ENCODE data around the gene DPP10. TPM values are rescaled to one million over a fixed set of nuclear protein-coding genes. Genes with fewer than 3 reads are reported as not detected.

DPP10 gene
- total RNA-seq, 1 experiment from 2014 or later, result not detected

DNA sequence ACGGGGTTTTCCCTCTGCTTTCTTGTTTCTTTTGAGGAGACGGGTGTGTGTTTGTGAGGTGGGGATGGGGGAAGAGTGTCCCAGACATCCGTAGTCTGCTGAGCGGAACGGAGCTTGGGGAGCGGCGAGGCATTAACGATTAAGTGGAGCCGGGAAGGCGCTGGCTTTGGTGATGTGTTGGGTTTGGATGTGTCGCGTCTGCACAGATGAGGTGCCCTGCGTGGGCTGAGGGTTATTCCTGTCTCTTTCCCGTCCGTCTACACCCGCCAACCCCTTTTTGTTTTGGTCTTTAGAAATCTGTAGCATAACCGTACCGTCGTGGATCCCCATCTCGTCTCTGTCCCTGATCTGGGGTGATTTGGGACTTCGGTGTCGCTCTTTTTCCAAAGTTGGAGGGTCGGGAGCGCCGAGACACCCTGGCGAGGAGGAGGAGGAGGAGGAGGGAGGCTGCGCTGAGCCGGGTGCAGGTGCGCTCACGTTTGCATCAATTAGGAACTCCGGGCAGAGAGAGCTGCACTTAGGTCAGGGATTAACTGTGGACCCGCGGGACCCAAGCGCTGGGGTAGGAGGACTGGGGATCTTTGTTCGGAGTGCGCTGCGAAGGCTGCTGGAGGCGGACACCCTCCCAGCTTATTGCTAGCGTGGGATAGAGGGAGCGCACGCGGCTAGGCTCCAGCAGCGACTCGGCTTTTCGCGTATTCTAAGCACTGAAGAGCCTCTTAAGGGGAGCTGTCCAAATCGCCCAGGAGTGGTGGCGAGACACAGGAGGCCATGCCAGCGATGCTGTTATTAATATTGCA, 720.3 kb downstream of the DPP10 start:
- ATAC-seq (no peak), DNase-seq (ENCODE audit: low read depth, low spot score) (no peak)
- H3K36me3 ChIP-seq (ENCODE audit: control insufficient read depth, insufficient read depth, low read length), result no peaks in the 10 kb centered on the region
- no peaks in the 10 kb centered on the region for H3K27me3 ChIP-seq (ENCODE audit: control insufficient read depth, insufficient read depth, low read length)
- no peak overlapping the region for H3K27ac ChIP-seq (ENCODE audit: low read length)
- ChIA-PET POLR2A (no interaction called here), CTCF (no interaction called here)
- BruUV-seq (replicated peaks), result no TSS peak
- intact Hi-C loops (cut with micrococcal nuclease; ENCODE audit: unreplicated experiment), result no loop called here
- no peak for TF ChIP-seq TCF7L2 (IDR thresholded peaks at IDR 0.05; ENCODE audit: low read depth, low read length)
- TF ChIP-seq, protein P1, sequence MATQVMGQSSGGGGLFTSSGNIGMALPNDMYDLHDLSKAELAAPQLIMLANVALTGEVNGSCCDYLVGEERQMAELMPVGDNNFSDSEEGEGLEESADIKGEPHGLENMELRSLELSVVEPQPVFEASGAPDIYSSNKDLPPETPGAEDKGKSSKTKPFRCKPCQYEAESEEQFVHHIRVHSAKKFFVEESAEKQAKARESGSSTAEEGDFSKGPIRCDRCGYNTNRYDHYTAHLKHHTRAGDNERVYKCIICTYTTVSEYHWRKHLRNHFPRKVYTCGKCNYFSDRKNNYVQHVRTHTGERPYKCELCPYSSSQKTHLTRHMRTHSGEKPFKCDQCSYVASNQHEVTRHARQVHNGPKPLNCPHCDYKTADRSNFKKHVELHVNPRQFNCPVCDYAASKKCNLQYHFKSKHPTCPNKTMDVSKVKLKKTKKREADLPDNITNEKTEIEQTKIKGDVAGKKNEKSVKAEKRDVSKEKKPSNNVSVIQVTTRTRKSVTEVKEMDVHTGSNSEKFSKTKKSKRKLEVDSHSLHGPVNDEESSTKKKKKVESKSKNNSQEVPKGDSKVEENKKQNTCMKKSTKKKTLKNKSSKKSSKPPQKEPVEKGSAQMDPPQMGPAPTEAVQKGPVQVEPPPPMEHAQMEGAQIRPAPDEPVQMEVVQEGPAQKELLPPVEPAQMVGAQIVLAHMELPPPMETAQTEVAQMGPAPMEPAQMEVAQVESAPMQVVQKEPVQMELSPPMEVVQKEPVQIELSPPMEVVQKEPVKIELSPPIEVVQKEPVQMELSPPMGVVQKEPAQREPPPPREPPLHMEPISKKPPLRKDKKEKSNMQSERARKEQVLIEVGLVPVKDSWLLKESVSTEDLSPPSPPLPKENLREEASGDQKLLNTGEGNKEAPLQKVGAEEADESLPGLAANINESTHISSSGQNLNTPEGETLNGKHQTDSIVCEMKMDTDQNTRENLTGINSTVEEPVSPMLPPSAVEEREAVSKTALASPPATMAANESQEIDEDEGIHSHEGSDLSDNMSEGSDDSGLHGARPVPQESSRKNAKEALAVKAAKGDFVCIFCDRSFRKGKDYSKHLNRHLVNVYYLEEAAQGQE (IDR thresholded peaks at IDR 0.05; ENCODE audit: insufficient read depth in 1 of 2, low read depth in 2 of 2, low read length in 1 of 2), result 0 out of 4 replicates have a peak, but pooled peaks of 1 of the 2 experiments have one; percentile 18
- in situ Hi-C loops (cut with HindIII; ENCODE audit: low pct_unique_long_range_greater_than_20kb, low sequenced_read_pairs), result no loop called here
- no peaks in the 10 kb centered on the region for H3K9me3 ChIP-seq (ENCODE audit: control insufficient read depth, insufficient read depth, low read depth, low read length)
- H3K4me3 ChIP-seq (ENCODE audit: low read depth in 2 of 2, low read length in 2 of 2), result no peak overlapping the region
- H3K4me1 ChIP-seq (ENCODE audit: control insufficient read depth, insufficient read depth, low read length), result no peaks in the 10 kb centered on the region

DNA sequence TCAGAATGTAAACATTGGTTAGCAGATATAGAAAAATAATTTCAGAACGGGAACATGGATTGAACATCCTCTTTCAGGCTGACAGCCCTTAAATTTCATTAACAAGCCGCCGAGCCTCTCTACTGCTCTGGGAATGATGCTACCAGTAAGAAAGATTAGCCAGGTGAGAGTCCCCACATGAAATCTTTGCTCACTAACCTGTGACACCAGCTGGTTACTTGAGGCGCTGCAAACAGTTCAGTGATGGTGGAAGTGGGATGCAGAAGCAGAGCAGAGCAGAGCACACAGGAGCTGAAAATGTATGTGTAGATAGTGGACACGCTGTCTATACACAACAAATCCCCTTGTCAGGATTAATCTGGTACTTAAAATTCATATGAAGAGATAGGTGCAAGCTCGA, 721.1 kb downstream of the DPP10 start:
- Histone ChIP-seq H3K27me3 (ENCODE audit: control insufficient read depth, insufficient read depth, low read length) (no peaks in the 10 kb centered on the region), H3K27ac (ENCODE audit: low read length) (no peak overlapping the region), H3K4me3 (ENCODE audit: low read depth in 2 of 2, low read length in 2 of 2) (no peak overlapping the region), H3K36me3 (ENCODE audit: control insufficient read depth, insufficient read depth, low read length) (no peaks in the 10 kb centered on the region), H3K9me3 (ENCODE audit: control insufficient read depth, insufficient read depth, low read depth, low read length) (no peaks in the 10 kb centered on the region), H3K4me1 (ENCODE audit: control insufficient read depth, insufficient read depth, low read length) (no peaks in the 10 kb centered on the region)
- no peak for TF ChIP-seq POLR2AphosphoS5 (IDR thresholded peaks at IDR 0.05; ENCODE audit: low read depth, low read length)
- TF ChIP-seq, protein P1 (IDR thresholded peaks at IDR 0.05; ENCODE audit: insufficient read depth in 1 of 2, low read depth in 2 of 2, low read length in 1 of 2), result no peak
- no peak for ATAC-seq
- CTCF ChIA-PET, result no interaction called here
- intact Hi-C loops (cut with micrococcal nuclease; ENCODE audit: unreplicated experiment), result no loop called here
- no peak for DNase-seq (ENCODE audit: low read depth, low spot score)
- POLR2A ChIA-PET, result no interaction called here
- in situ Hi-C loops (cut with HindIII; ENCODE audit: low pct_unique_long_range_greater_than_20kb, low sequenced_read_pairs), result no loop called here
- BruUV-seq (replicated peaks), result no TSS peak

DNA sequence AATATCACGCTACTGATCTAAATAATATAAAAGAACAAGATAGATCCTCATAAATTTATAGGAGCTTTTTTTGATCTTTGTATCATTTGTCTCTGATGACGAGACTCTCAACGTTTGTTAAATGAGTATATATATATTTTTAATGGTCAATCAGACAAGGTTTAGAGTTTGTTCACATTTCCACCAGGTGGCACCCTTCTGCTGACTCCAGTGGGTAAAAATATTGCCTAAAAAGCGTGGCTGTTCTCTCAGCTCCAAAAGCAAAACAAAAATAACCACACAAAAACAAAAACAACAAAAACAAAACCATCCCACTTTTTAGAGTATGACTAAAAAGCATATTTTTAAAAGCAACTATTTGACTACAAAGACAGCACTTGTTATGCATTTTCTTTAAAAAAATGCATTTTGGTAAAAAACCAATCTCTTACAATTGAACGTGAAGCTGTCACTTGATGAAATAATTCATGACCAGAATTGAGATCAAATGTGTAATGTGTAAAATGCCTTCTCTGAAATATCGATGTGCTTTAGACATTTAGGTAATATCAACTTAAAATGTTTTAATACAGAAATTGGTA, 723.2 kb downstream of the DPP10 start:
- H3K4me1 ChIP-seq (ENCODE audit: control insufficient read depth, insufficient read depth, low read length), result no peaks in the 10 kb centered on the region
- ChIA-PET POLR2A (no interaction called here), CTCF (no interaction called here)
- no TSS peak for BruUV-seq (replicated peaks)
- H3K4me3 ChIP-seq (ENCODE audit: low read depth in 2 of 2, low read length in 2 of 2), result no peak overlapping the region
- TF ChIP-seq, protein P2, sequence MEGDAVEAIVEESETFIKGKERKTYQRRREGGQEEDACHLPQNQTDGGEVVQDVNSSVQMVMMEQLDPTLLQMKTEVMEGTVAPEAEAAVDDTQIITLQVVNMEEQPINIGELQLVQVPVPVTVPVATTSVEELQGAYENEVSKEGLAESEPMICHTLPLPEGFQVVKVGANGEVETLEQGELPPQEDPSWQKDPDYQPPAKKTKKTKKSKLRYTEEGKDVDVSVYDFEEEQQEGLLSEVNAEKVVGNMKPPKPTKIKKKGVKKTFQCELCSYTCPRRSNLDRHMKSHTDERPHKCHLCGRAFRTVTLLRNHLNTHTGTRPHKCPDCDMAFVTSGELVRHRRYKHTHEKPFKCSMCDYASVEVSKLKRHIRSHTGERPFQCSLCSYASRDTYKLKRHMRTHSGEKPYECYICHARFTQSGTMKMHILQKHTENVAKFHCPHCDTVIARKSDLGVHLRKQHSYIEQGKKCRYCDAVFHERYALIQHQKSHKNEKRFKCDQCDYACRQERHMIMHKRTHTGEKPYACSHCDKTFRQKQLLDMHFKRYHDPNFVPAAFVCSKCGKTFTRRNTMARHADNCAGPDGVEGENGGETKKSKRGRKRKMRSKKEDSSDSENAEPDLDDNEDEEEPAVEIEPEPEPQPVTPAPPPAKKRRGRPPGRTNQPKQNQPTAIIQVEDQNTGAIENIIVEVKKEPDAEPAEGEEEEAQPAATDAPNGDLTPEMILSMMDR (IDR thresholded peaks at IDR 0.05), result peak; percentile 67; the same call in 1 of the 2 replicates
- no peak for TF ChIP-seq SIN3A (IDR thresholded peaks at IDR 0.05; ENCODE audit: borderline replicate concordance, insufficient read depth, low read depth, low read length)
- no peaks in the 10 kb centered on the region for H3K9me3 ChIP-seq (ENCODE audit: control insufficient read depth, insufficient read depth, low read depth, low read length)
- intact Hi-C loops (cut with micrococcal nuclease; ENCODE audit: unreplicated experiment), result no loop called here
- in situ Hi-C loops (cut with HindIII; ENCODE audit: low pct_unique_long_range_greater_than_20kb, low sequenced_read_pairs), result no loop called here
- H3K27ac ChIP-seq (ENCODE audit: low read length), result no peak overlapping the region
- DNase-seq (ENCODE audit: low read depth, low spot score), result peak; percentile 5
- H3K36me3 ChIP-seq (ENCODE audit: control insufficient read depth, insufficient read depth, low read length), result no peaks in the 10 kb centered on the region
- no peak for ATAC-seq
- no peaks in the 10 kb centered on the region for H3K27me3 ChIP-seq (ENCODE audit: control insufficient read depth, insufficient read depth, low read length)
